Measurements from ENCODE around the gene UCP2. TPM values are rescaled to one million over a fixed set of nuclear protein-coding genes. Genes with fewer than 3 reads are reported as not detected.

UCP2 gene
- total RNA-seq, 2 donors from 2014 or later, result 701 to 919 TPM

Other genes starting within 250 kb of the UCP2 start
- 10 to 100 TPM; 63.8 to 70.3 TPM for gene RAB6A, start 221.8 kb downstream of the UCP2 start, total RNA-seq
- 10 to 100 TPM; 14.8 to 23.7 TPM for gene MRPL48, start 195.0 kb downstream of the UCP2 start, total RNA-seq
- gene COA4, start 106.0 kb downstream of the UCP2 start, total RNA-seq, result 10 to 100 TPM; 26.8 to 28.7 TPM
- gene PAAF1, start 105.8 kb downstream of the UCP2 start, total RNA-seq, result 10 to 100 TPM; 11.4 to 14.8 TPM
- gene DNAJB13, start 31.8 kb downstream of the UCP2 start, total RNA-seq, result under 1 TPM in 1 of 2 donors, not detected in 1; 0.40 TPM
- gene UCP3, start 26.2 kb upstream of the UCP2 start, total RNA-seq, result 1 to 10 TPM; 5.5 to 6.0 TPM
- gene C2CD3, start 188.2 kb upstream of the UCP2 start, total RNA-seq, result 10 to 100 TPM; 35.5 to 37.1 TPM
- gene PPME1, start 188.4 kb upstream of the UCP2 start, total RNA-seq, result 10 to 100 TPM; 15.3 to 17.8 TPM

All from T-helper 17 cell (primary cell).